Subcutaneous adipose tissue (tissue), 4 donors: Measurements from ENCODE around the gene NME7. TPM values are rescaled to one million over a fixed set of nuclear protein-coding genes. Genes with fewer than 3 reads are reported as not detected.

Source experiments
- CTCF ChIP-seq: fragments of 450-650 bp; IDR thresholded peaks from one replicate; pipeline ENCODE4 v1.5.1; 2016; ENCODE audit warnings: low read depth, mild to moderate bottlenecking, control low read depth, antibody characterized with exemption, moderate library complexity
- total RNA-seq, 4 donors: library from RNA; depleted of rRNA; stranded (reverse); fragments of >200 nt; gene quantifications; one replicate each; pipeline ENCODE4 v1.1.0, GENCODE V29; 2016

Gene NME7
- total RNA-seq, 4 donors from 2014 or later, result 10.5 to 14.2 (median 12.9) TPM

GRCh38 chr1:169113613-169114119, 253.9 kb downstream of the NME7 start:
- TF ChIP-seq CTCF, result no peak

GRCh38 chr1:169112241-169112640, 255.4 kb downstream of the NME7 start:
- TF ChIP-seq CTCF, result no peak

GRCh38 chr1:169111472-169111871, 256.1 kb downstream of the NME7 start:
- TF ChIP-seq CTCF, result no peak

- no peak for TF ChIP-seq CTCF
Observed at GRCh38 chr1:169110689-169111447, 256.7 kb downstream of the NME7 start.

GRCh38 chr1:169110236-169110635, 257.4 kb downstream of the NME7 start:
- no peak for TF ChIP-seq CTCF

GRCh38 chr1:169109561-169110134, 257.9 kb downstream of the NME7 start:
- TF ChIP-seq CTCF, result no peak

- no peak for TF ChIP-seq CTCF
Observed at GRCh38 chr1:169108863-169109560, 258.6 kb downstream of the NME7 start.
